GM12878 (cell line): ENCODE data around the gene TCF7. TPM values are rescaled to one million over a fixed set of nuclear protein-coding genes. Genes with fewer than 3 reads are reported as not detected.

Experiments
- CBX3 ChIP-seq: fragments of 200-600 bp; sonication (generic); IDR thresholded peaks from 2 replicates; pipeline ENCODE4 v1.6.1; 2016; ENCODE audit warnings: low read depth, borderline replicate concordance
- IRF3 ChIP-seq: fragments of 450-650 bp; IDR thresholded peaks from 2 replicates; pipeline ENCODE4 v1.6.1; 2014; ENCODE audit warnings: mild to moderate bottlenecking
- USF1 ChIP-seq: IDR thresholded peaks from 2 replicates; pipeline ENCODE4 v1.6.1; 2011; ENCODE audit warnings: borderline replicate concordance, low read depth, mild to moderate bottlenecking, moderate library complexity, mixed read lengths, low read length; ENCODE audit not compliant: insufficient read depth; ENCODE audit errors: extremely low read length
- ZNF24 ChIP-seq: fragments of 450-650 bp; IDR thresholded peaks from 2 replicates; pipeline ENCODE4 v1.6.1; 2017; ENCODE audit warnings: antibody characterized with exemption, mild to moderate bottlenecking
- polyA plus RNA-seq, 11 experiments: library from polyadenylated mRNA; depleted of rRNA in 4 of 11; unstranded in 6 of 11; stranded (reverse) in 5 of 11; fragments of >200 nt; fragmentation: Nextera tagmentation in 4 of 11; fragmentation: Illumina TruSeq in 1 of 11; extraction: Ambion mirVana in 4 of 11; extraction: Trizol in 1 of 11; gene quantifications; 1 replicate in 1 of 11; 2 replicates in 10 of 11; pipeline versions ENCODE4 v1.2.1 to v1.2.3, GENCODE V29; 2011 to 2016; ENCODE audit warnings: inconsistent platforms in 2 of 11, missing spikeins in 2 of 11, low read depth in 1 of 11
- total RNA-seq, 4 experiments: library from RNA; depleted of rRNA in 3 of 4; stranded (reverse); fragments of >200 nt in 3 of 4; fragmentation: Illumina TruSeq in 1 of 4; extraction: Trizol in 1 of 4; gene quantifications; 2 replicates each; pipeline versions ENCODE4 v1.2.1 to v1.2.3, GENCODE V29; 2013 to 2021
- TF ChIP-seq, protein P1 (sequence below), 3 experiments: IDR thresholded peaks in 2 of 3; conservative IDR thresholded peaks in 1 of 3; 2 replicates each; pipeline ENCODE4 v1.5.1; 2011; ENCODE audit warnings: low read depth in 3 of 3, low read length in 3 of 3, mild to moderate bottlenecking in 3 of 3, control low read depth in 2 of 3, moderate library complexity in 2 of 3, inconsistent platforms in 1 of 3, mixed read lengths in 1 of 3; ENCODE audit not compliant: control insufficient read depth in 2 of 3, insufficient read depth in 1 of 3; ENCODE audit errors: extremely low read depth in 1 of 3
- TF ChIP-seq, protein P2 (sequence below): fragments of 450-650 bp; IDR thresholded peaks from 2 replicates; pipeline ENCODE4 v1.6.1; 2018; ENCODE audit warnings: borderline replicate concordance, mild to moderate bottlenecking; ENCODE audit not compliant: partially characterized antibody

Gene TCF7
- total and polyA plus RNA-seq, 10 of the 15 experiments (the other 5 are each of a cell fraction or from before 2014, with no cell fraction given) = 10.0 to 60.2 (median 23.6) TPM

- no peak for TF ChIP-seq IRF3
- TF ChIP-seq, protein P1, sequence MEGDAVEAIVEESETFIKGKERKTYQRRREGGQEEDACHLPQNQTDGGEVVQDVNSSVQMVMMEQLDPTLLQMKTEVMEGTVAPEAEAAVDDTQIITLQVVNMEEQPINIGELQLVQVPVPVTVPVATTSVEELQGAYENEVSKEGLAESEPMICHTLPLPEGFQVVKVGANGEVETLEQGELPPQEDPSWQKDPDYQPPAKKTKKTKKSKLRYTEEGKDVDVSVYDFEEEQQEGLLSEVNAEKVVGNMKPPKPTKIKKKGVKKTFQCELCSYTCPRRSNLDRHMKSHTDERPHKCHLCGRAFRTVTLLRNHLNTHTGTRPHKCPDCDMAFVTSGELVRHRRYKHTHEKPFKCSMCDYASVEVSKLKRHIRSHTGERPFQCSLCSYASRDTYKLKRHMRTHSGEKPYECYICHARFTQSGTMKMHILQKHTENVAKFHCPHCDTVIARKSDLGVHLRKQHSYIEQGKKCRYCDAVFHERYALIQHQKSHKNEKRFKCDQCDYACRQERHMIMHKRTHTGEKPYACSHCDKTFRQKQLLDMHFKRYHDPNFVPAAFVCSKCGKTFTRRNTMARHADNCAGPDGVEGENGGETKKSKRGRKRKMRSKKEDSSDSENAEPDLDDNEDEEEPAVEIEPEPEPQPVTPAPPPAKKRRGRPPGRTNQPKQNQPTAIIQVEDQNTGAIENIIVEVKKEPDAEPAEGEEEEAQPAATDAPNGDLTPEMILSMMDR (IDR thresholded peaks at IDR 0.05 in 2 of 3, conservative IDR thresholded peaks at IDR 0.05 in 1 of 3; ENCODE audit: control insufficient read depth in 2 of 3, extremely low read depth in 1 of 3, insufficient read depth in 1 of 3, low read depth in 3 of 3, low read length in 3 of 3) = no peak
- TF ChIP-seq, protein P2, sequence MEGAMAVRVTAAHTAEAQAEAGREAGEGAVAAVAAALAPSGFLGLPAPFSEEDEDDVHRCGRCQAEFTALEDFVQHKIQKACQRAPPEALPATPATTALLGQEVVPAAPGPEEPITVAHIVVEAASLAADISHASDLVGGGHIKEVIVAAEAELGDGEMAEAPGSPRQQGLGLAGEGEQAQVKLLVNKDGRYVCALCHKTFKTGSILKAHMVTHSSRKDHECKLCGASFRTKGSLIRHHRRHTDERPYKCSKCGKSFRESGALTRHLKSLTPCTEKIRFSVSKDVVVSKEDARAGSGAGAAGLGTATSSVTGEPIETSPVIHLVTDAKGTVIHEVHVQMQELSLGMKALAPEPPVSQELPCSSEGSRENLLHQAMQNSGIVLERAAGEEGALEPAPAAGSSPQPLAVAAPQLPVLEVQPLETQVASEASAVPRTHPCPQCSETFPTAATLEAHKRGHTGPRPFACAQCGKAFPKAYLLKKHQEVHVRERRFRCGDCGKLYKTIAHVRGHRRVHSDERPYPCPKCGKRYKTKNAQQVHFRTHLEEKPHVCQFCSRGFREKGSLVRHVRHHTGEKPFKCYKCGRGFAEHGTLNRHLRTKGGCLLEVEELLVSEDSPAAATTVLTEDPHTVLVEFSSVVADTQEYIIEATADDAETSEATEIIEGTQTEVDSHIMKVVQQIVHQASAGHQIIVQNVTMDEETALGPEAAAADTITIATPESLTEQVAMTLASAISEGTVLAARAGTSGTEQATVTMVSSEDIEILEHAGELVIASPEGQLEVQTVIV = no peak
- TF ChIP-seq CBX3 = no peak
- TF ChIP-seq USF1 = no peak
- TF ChIP-seq ZNF24 = no peak
Observed at GRCh38 chr5:134153241-134153640, 38.8 kb downstream of the TCF7 start (continued).
